H9 (cell line): ENCODE results near the gene HMG20B. TPM values are rescaled to one million over a fixed set of nuclear protein-coding genes. Genes with fewer than 3 reads are reported as not detected.

Experiments used
- DNase-seq: peaks from one replicate; pipeline ENCODE4 v3.0.0-alpha.2; 2017
- H2AFZ ChIP-seq: one replicate; pipeline ENCODE4 v1.6.1; 2013; ENCODE audit warnings: mild to moderate bottlenecking, low read length, control low read depth, moderate library complexity
- H2AK5ac ChIP-seq: 2 replicates; pipeline ENCODE4 v1.6.1; 2013; ENCODE audit warnings: low read length, control low read depth, mixed read lengths; ENCODE audit not compliant: insufficient read length
- H2BK120ac ChIP-seq: one replicate; pipeline ENCODE4 v1.6.1; 2013; ENCODE audit warnings: low read depth, mild to moderate bottlenecking, low read length, control low read depth, inconsistent platforms; ENCODE audit not compliant: poor library complexity, severe bottlenecking
- H2BK12ac ChIP-seq: 2 replicates; pipeline ENCODE4 v1.6.1; 2013; ENCODE audit warnings: low read length, control low read depth, mixed read lengths, low read depth; ENCODE audit not compliant: insufficient read length
- H2BK15ac ChIP-seq: 2 replicates; pipeline ENCODE4 v1.6.1; 2013; ENCODE audit warnings: low read depth, low read length, control low read depth
- H2BK20ac ChIP-seq: one replicate; pipeline ENCODE4 v1.6.1; 2013; ENCODE audit warnings: low read depth, mild to moderate bottlenecking, low read length, control low read depth, inconsistent platforms; ENCODE audit not compliant: poor library complexity, severe bottlenecking
- H2BK5ac ChIP-seq: 2 replicates; pipeline ENCODE4 v1.6.1; 2013; ENCODE audit warnings: low read length, control low read depth, mixed read lengths; ENCODE audit not compliant: insufficient read length
- H3K14ac ChIP-seq: 2 replicates; pipeline ENCODE4 v1.6.1; 2013; ENCODE audit warnings: low read length, control low read depth; ENCODE audit not compliant: insufficient read depth
- H3K18ac ChIP-seq: 2 replicates; pipeline ENCODE4 v1.6.1; 2013; ENCODE audit warnings: low read depth, mild to moderate bottlenecking, mixed read lengths, low read length, control low read depth; ENCODE audit not compliant: insufficient read length
- H3K23ac ChIP-seq: 2 replicates; pipeline ENCODE4 v1.6.1; 2013; ENCODE audit warnings: low read length, control low read depth, mixed read lengths, low read depth; ENCODE audit not compliant: insufficient read length
- H3K23me2 ChIP-seq: 2 replicates; pipeline ENCODE4 v1.6.1; 2013; ENCODE audit warnings: low read depth, mild to moderate bottlenecking, mixed read lengths, low read length, control low read depth; ENCODE audit not compliant: insufficient read length, poor library complexity, severe bottlenecking
- H3K27ac ChIP-seq: 2 replicates; pipeline ENCODE4 v1.5.1; 2013; ENCODE audit warnings: low read length, control low read depth, mixed read lengths, low read depth; ENCODE audit not compliant: insufficient read length
- H3K27me3 ChIP-seq: 2 replicates; pipeline ENCODE4 v1.6.1; 2013; ENCODE audit warnings: low read length, control low read depth, inconsistent platforms; ENCODE audit not compliant: insufficient read depth
- H3K4ac ChIP-seq: 2 replicates; pipeline ENCODE4 v1.6.1; 2013; ENCODE audit warnings: low read depth, mild to moderate bottlenecking, control low read depth, inconsistent platforms, low read length, moderate library complexity
- H3K4me1 ChIP-seq: 2 replicates; pipeline ENCODE4 v1.6.1; 2013; ENCODE audit warnings: low read length, control low read depth, inconsistent platforms; ENCODE audit not compliant: insufficient read depth
- H3K4me2 ChIP-seq: 2 replicates; pipeline ENCODE4 v1.6.1; 2013; ENCODE audit warnings: low read length, control low read depth, mixed read lengths; ENCODE audit not compliant: insufficient read length, insufficient read depth
- H3K56ac ChIP-seq: 2 replicates; pipeline ENCODE4 v1.6.1; 2013; ENCODE audit warnings: low read depth, mild to moderate bottlenecking, mixed read lengths, low read length, control low read depth; ENCODE audit not compliant: insufficient read length
- H3K79me1 ChIP-seq: 2 replicates; pipeline ENCODE4 v1.6.1; 2013; ENCODE audit warnings: low read depth, mild to moderate bottlenecking, moderate library complexity, low read length, control low read depth, inconsistent platforms; ENCODE audit not compliant: insufficient read depth, poor library complexity, severe bottlenecking
- H3K79me2 ChIP-seq: 2 replicates; pipeline ENCODE4 v1.6.1; 2013; ENCODE audit warnings: low read length, control low read depth, inconsistent platforms; ENCODE audit not compliant: insufficient read depth
- H3K9ac ChIP-seq: 2 replicates; pipeline ENCODE4 v1.6.1; 2013; ENCODE audit warnings: low read length, control low read depth, mixed read lengths; ENCODE audit not compliant: insufficient read length; ENCODE audit errors: extremely low read depth
- H3K9me3 ChIP-seq: one replicate; pipeline ENCODE4 v1.6.1; 2013; ENCODE audit warnings: low read depth, low read length, inconsistent platforms; ENCODE audit not compliant: control insufficient read depth
- H3T11ph ChIP-seq: one replicate; pipeline ENCODE4 v1.6.1; 2013; ENCODE audit warnings: mild to moderate bottlenecking, low read length, control low read depth, inconsistent platforms
- H4K20me1 ChIP-seq: one replicate; pipeline ENCODE4 v1.6.1; 2013; ENCODE audit not compliant: control insufficient read depth, insufficient read length, insufficient read depth
- H4K5ac ChIP-seq: 2 replicates; pipeline ENCODE4 v1.6.1; 2013; ENCODE audit warnings: low read depth, mild to moderate bottlenecking, mixed read lengths, low read length, control low read depth; ENCODE audit not compliant: insufficient read length
- H4K8ac ChIP-seq: replicated peaks from 2 replicates; pipeline ENCODE4 v1.6.1; 2013; ENCODE audit warnings: low read length, control low read depth, mixed read lengths, low read depth; ENCODE audit not compliant: insufficient read length
- H4K91ac ChIP-seq: 2 replicates; pipeline ENCODE4 v1.6.1; 2013; ENCODE audit warnings: low read depth, mild to moderate bottlenecking, moderate library complexity, mixed read lengths, low read length, control low read depth; ENCODE audit not compliant: insufficient read length
- H3K27ac Mint-ChIP-seq, 3 experiments: 2 replicates in 2 of 3; 3 replicates in 1 of 3; pipeline ENCODE4 v1.8.0; 2020 to 2021; ENCODE audit warnings: mixed read lengths in 3 of 3, mild to moderate bottlenecking in 1 of 3, moderate library complexity in 1 of 3
- H3K27me3 Mint-ChIP-seq: 2 replicates; pipeline ENCODE4 v1.8.0; 2021; ENCODE audit warnings: low read depth, mild to moderate bottlenecking, moderate library complexity, mixed read lengths
- H3K36me3 Mint-ChIP-seq, 3 experiments: 2 replicates in 2 of 3; 3 replicates in 1 of 3; pipeline ENCODE4 v1.8.0; 2020 to 2021; ENCODE audit warnings: low read depth in 3 of 3, mixed read lengths in 3 of 3; ENCODE audit not compliant: insufficient read depth in 1 of 3
- H3K4me1 Mint-ChIP-seq, 2 experiments: 2 replicates each; pipeline ENCODE4 v1.8.0; 2020; ENCODE audit warnings: mixed read lengths in 2 of 2
- H3K4me3 Mint-ChIP-seq, 2 experiments: 2 replicates in 1 of 2; 3 replicates in 1 of 2; pipeline ENCODE4 v1.8.0; 2020 to 2021; ENCODE audit warnings: mild to moderate bottlenecking in 2 of 2, mixed read lengths in 2 of 2, moderate library complexity in 1 of 2
- H3K9me3 Mint-ChIP-seq, 2 experiments: 2 replicates in 1 of 2; 3 replicates in 1 of 2; pipeline ENCODE4 v1.8.0; 2020; ENCODE audit warnings: mild to moderate bottlenecking in 2 of 2, mixed read lengths in 2 of 2, moderate library complexity in 1 of 2
- CTCF ChIP-seq: fragments of 200-600 bp; sonication (generic); conservative IDR thresholded peaks from 3 replicates; pipeline ENCODE4 v1.8.0; 2021; ENCODE audit warnings: antibody characterized with exemption, mild to moderate bottlenecking
- WGBS: extraction: QIAGEN DNeasy Blood & Tissue Kit; methylation state at CpG from one replicate; pipeline ENCODE4 v1.1.7; 2013; ENCODE audit warnings: missing lambda C conversion rate, low lambda C conversion rate, mixed read lengths; ENCODE audit not compliant: insufficient read length; ENCODE audit errors: extremely low coverage; 5-methylcytosine and 5-hydroxymethylcytosine counted together
- total RNA-seq: library from RNA; stranded (reverse); gene quantifications from 2 replicates; pipeline ENCODE4 v1.2.1, GENCODE V29; 2021

The HMG20B gene
- total RNA-seq, 1 experiment from 2014 or later, result 58.1 TPM

- no peak overlapping the region for H3K56ac ChIP-seq
- no peaks in the 10 kb centered on the region for H3K27me3 ChIP-seq
- Mint-ChIP-seq H3K4me3 (no peak overlapping the region), H3K27ac (peak overlapping the region in 1 of 3 experiments; percentile 78; a peak in 1 of 7 replicates), H3K27me3 (no peaks in the 10 kb centered on the region; the same call in 1 of the 2 replicates), H3K36me3 (peaks cover 7 to 12% (median 7%) of the 10 kb centered on the region in 3 experiments; a peak in 6 of 7 replicates), H3K4me1 (peaks cover 12% of the 10 kb centered on the region in 2 experiments), H3K9me3 (no peaks in the 10 kb centered on the region)
- no peaks in the 10 kb centered on the region for H3K79me1 ChIP-seq
- no peak overlapping the region for H2BK15ac ChIP-seq
- no peak overlapping the region for H3K18ac ChIP-seq
- no peak overlapping the region for H4K5ac ChIP-seq
- H3K14ac ChIP-seq, result no peak overlapping the region
- no peak overlapping the region for H3K4me2 ChIP-seq
- no peak overlapping the region for H3K4ac ChIP-seq
- H2BK12ac ChIP-seq, result no peak overlapping the region
- H4K20me1 ChIP-seq, result no peaks in the 10 kb centered on the region
- H2AK5ac ChIP-seq, result no peak overlapping the region
- no peak overlapping the region for H2BK5ac ChIP-seq
- H3K23ac ChIP-seq, result no peak overlapping the region
- no peak for DNase-seq
- no peak overlapping the region for H2BK120ac ChIP-seq
- H4K91ac ChIP-seq, result no peak overlapping the region
- no peak overlapping the region for H2BK20ac ChIP-seq
- no peak overlapping the region for H2AFZ ChIP-seq
- no peak overlapping the region for H3T11ph ChIP-seq
- no peak overlapping the region for H3K9ac ChIP-seq
- no peaks in the 10 kb centered on the region for H3K9me3 ChIP-seq
- H3K79me2 ChIP-seq, result no peaks in the 10 kb centered on the region
- no peak overlapping the region for H3K27ac ChIP-seq
- no peaks in the 10 kb centered on the region; the same call in 1 of the 2 replicates for H3K4me1 ChIP-seq
- peaks cover 2% of the 10 kb centered on the region for H3K23me2 ChIP-seq
- H4K8ac ChIP-seq, result no peak overlapping the region
- WGBS, result no CpG with 5 or more reads among the region's 36 CpGs
- no peak for TF ChIP-seq CTCF
These were observed 39.1 kb downstream of the HMG20B start for GRCh38 chr19:3611841-3612240.
